Brain microvascular endothelial cell (primary cell): ENCODE data around the gene CCNT1.
A peak's percentile ranks its signal among the peaks of the same experiment; 100 is the strongest.
"Not testable (repeated sequence)": the region's sequence is repeated elsewhere in the genome, so short reads cannot be mapped to it uniquely, and the experiment has no call there.

ENCODE experiments used
- DNase-seq: peaks from one replicate; pipeline ENCODE4 v3.0.0-alpha.2; 2020
- H3K27ac ChIP-seq: fragments of 250-450 bp; sonication (Bioruptor Pico); 2 replicates; pipeline ENCODE4 v1.5.1; 2020; ENCODE audit warnings: mild to moderate bottlenecking, moderate library complexity
- H3K27me3 ChIP-seq: fragments of 250-450 bp; sonication (Bioruptor Pico); replicated peaks from 2 replicates; pipeline ENCODE4 v1.5.1; 2020; ENCODE audit warnings: mild to moderate bottlenecking
- H3K36me3 ChIP-seq: fragments of 250-450 bp; sonication (Bioruptor Pico); replicated peaks from 2 replicates; pipeline ENCODE4 v1.5.1; 2020; ENCODE audit warnings: mild to moderate bottlenecking
- H3K4me3 ChIP-seq: 2 replicates; pipeline ENCODE4 v1.5.1; 2011; ENCODE audit warnings: low read depth, mild to moderate bottlenecking, control low read depth, low read length, moderate library complexity
- in situ Hi-C: cut with HindIII; loops from 2 replicates; pipeline ENCODE4 v1.10.0; 2017; ENCODE audit warnings: low sequenced_read_pairs, low pct_ligation_motif_present
- TF ChIP-seq, protein P1 (sequence below): IDR thresholded peaks from 2 replicates; pipeline ENCODE4 v1.5.1; 2011; ENCODE audit warnings: low read depth, mild to moderate bottlenecking, moderate library complexity, low read length, control low read depth, inconsistent platforms; ENCODE audit errors: missing control alignments

CCNT1 gene

GRCh38 chr12:48687592-48687991 is 28.9 kb downstream of the CCNT1 start:
- in situ Hi-C loops: no loop called here
- H3K36me3 ChIP-seq: peaks cover 7% of the 10 kb centered on the region
- no peak overlapping the region for H3K4me3 ChIP-seq
- TF ChIP-seq, protein P1, sequence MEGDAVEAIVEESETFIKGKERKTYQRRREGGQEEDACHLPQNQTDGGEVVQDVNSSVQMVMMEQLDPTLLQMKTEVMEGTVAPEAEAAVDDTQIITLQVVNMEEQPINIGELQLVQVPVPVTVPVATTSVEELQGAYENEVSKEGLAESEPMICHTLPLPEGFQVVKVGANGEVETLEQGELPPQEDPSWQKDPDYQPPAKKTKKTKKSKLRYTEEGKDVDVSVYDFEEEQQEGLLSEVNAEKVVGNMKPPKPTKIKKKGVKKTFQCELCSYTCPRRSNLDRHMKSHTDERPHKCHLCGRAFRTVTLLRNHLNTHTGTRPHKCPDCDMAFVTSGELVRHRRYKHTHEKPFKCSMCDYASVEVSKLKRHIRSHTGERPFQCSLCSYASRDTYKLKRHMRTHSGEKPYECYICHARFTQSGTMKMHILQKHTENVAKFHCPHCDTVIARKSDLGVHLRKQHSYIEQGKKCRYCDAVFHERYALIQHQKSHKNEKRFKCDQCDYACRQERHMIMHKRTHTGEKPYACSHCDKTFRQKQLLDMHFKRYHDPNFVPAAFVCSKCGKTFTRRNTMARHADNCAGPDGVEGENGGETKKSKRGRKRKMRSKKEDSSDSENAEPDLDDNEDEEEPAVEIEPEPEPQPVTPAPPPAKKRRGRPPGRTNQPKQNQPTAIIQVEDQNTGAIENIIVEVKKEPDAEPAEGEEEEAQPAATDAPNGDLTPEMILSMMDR: no peak
- H3K27me3 ChIP-seq: no peaks in the 10 kb centered on the region
- no peak overlapping the region for H3K27ac ChIP-seq
- DNase-seq: no peak

DNA sequence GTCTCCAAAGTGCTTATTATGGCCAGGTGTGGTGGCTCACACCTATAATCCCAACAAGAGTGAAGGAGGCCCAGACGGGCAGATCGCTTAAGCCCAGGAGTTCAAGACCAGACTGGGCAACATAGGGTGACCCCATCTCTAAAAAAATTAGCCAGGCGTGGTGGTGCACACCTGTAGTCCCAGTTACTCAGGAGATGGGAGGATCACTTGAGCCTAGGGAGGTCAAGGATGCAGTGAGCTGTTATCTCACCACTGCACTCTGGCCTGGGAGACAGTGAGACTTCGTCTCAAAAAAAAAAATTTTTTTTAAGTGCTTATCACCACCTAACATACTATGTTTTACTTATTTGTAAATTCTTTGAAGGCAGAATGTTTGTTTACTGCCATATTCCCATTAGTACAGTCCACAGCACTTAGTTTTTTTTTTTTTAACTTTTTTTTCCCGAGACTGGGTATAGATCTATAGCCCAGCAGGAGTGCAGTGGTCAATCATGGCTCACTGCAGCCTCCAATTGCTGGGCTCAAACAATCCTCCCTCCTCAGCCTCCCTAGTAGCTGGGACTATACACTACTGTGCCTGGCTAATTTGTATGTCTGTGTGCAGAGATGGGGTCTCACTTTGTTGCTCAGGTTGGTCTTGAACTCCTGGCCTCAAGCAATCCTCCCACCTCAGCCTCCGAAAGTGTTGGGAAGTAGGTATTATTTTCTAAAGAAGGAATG is 29.7 kb downstream of the CCNT1 start:
- TF ChIP-seq, protein P1: no peak
- DNase-seq: no peak
- Histone ChIP-seq H3K4me3 (no peak overlapping the region), H3K27ac (no peak overlapping the region), H3K27me3 (no peaks in the 10 kb centered on the region), H3K36me3 (peaks cover 4% of the 10 kb centered on the region)
- in situ Hi-C loops: no loop called here

DNA sequence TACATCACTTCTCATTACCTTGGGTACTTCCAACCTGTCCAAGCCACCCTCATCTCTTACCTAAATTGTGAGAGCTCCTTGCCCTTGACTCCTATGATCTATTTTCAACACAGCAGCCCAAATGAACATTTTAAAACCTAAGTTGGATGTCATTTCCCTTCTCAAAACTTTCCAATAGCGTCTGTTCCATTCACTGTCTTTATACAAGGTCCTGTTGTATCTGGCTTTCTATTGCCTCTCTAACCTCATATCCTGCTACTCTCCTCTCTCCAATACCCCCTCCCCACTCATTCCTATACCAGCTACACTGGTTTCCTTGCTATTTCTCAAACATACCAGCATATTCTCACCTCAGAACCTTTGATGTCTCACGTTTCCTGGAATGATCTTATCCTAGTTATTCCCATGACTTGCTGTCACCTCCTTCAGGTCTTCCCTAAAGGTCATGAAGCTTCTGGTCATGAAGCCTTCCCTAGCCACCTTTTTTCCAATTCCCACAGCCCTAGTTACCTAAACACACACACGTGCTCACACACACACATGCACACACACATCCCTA is 30.4 kb downstream of the CCNT1 start:
- in situ Hi-C loops: no loop called here
- DNase-seq: no peak
- TF ChIP-seq, protein P1: no peak
- Histone ChIP-seq H3K4me3 (no peak overlapping the region), H3K27ac (no peak overlapping the region), H3K27me3 (no peaks in the 10 kb centered on the region), H3K36me3 (peaks cover 8% of the 10 kb centered on the region)

DNA sequence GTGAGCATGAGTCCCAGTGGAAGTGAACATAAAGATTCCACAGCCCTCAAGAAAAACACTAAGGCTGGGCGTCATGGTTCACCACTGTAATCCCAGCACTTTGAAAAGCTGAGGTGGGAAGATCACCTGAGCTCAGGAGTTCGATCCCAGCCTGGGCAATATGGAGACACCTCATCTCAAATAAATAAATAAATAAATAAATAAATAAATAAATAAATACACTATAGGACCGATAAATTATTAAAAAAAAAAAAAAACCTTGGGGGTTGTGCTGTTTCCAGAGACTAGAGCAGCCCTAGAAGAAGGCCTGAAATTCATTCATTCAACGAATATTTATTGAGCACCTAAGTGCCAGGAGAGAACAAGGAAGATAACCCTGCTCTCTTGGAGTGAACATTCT is 33.0 kb downstream of the CCNT1 start:
- in situ Hi-C loops: no loop called here
- no peak for DNase-seq
- Histone ChIP-seq H3K4me3 (no peak overlapping the region), H3K27me3 (no peaks in the 10 kb centered on the region), H3K36me3 (peaks cover 22% of the 10 kb centered on the region), H3K27ac (no peak overlapping the region)
- TF ChIP-seq, protein P1: no peak

- TF ChIP-seq, protein P1: no peak
- no peaks in the 10 kb centered on the region for H3K27me3 ChIP-seq
- H3K4me3 ChIP-seq: peak overlapping the region; percentile 69
- peaks cover 26% of the 10 kb centered on the region for H3K36me3 ChIP-seq
- in situ Hi-C loops: no loop called here
- no peak overlapping the region for H3K27ac ChIP-seq
- no peak for DNase-seq
These were observed 33.6 kb downstream of the CCNT1 start for GRCh38 chr12:48682927-48683326.

DNA sequence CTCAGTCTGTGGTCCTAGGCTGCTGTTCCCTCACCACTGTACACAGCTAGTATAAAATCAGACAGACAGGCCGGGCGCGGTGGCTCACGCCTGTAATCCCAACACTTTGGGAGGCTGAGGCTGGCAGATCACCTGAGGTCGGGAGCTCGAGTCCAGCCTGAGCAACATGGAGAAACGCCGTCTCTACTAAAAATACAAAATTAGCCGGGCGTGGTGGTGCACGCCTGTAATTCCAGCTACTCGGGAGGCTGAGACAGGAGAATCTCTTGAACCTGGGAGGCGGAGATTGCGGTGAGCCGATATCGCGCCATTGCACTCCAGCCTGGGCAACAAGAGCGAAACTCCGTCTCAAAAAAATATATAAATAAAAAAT is 34.0 kb downstream of the CCNT1 start:
- H3K27me3 ChIP-seq, H3K27ac ChIP-seq, in situ Hi-C loops, DNase-seq: not testable (repeated sequence)
- Histone ChIP-seq H3K4me3 (peak overlapping the region; percentile 69), H3K36me3 (peaks cover 26% of the 10 kb centered on the region)
